HK-2 (cell line): ENCODE results near the gene CACNA1A.
"Not testable (repeated sequence)": the region's sequence is repeated elsewhere in the genome, so short reads cannot be mapped to it uniquely, and the experiment has no call there.

Experiments
- DNase-seq: peaks from one replicate; pipeline ENCODE4 v3.0.0-alpha.2; 2018; ENCODE audit not compliant: unreplicated experiment

CACNA1A gene

GRCh38 chr19:13198634-13199033 is 307.6 kb downstream of the CACNA1A start:
- DNase-seq, result no peak

GRCh38 chr19:13195678-13196077 is 310.6 kb downstream of the CACNA1A start:
- DNase-seq, result no peak

DNA sequence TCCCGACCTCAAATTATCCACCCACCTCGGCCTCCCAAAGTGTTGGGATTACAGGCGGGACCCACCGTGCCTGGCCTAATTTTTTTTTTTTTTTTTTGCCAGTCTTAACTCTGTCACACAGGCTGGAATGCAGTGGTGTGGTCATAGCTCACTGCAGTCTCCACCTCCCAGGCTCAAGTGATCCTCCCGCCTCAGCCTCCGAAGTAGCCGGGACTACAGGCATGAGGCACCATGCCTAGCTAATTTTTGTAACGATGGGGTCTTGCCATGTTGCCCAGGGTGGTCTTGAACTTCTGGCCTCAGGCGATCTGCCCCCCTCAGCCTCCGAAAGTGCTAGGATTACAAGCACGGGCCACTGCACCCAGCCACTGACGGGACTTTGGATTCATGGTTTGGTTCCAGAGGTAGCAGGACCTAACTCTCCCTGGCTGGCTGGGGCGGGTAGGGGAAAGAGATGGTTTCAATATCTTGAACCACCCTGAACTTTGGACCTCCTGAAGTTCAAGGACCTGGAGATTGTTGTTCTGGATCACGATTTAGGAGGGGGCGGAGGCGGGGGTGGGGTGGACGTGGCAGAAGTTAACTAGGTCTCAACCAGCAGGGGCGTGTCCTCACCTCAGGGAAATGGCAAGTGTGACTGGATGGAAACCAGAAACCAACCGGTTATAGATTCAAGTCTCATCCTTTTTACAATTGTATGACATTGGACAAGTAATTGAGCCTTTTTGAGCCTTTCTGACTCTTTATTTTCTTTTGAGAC is 315.3 kb downstream of the CACNA1A start:
- no peak for DNase-seq

- no peak for DNase-seq
Observed at GRCh38 chr19:13189600-13189999, 316.7 kb downstream of the CACNA1A start.

DNA sequence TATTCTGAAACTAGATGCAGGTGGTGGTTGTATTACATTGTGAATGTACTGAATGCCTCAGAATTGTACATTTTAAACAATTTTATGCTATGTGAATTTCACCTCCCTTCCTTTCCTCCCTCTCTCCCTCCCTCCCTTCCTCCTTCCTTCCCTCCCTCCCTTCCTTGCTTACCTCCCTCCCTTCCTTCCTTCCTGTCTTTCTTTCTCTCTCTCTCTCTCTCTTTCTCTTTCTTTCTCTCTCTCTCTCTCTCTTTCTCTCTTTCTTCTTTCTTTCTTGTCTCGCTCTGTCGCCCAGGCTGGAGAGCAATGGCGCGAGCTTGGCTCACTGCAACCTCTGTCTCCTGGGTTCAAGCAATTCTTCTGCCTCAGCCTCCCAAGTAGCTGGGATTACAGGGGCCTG is 318.9 kb downstream of the CACNA1A start:
- no peak for DNase-seq

- DNase-seq, result not testable (repeated sequence)
Observed at GRCh38 chr19:13186688-13187087, 319.6 kb downstream of the CACNA1A start.

- DNase-seq, result not testable (repeated sequence)
Observed at GRCh38 chr19:13185763-13186657, 320.3 kb downstream of the CACNA1A start.

DNA sequence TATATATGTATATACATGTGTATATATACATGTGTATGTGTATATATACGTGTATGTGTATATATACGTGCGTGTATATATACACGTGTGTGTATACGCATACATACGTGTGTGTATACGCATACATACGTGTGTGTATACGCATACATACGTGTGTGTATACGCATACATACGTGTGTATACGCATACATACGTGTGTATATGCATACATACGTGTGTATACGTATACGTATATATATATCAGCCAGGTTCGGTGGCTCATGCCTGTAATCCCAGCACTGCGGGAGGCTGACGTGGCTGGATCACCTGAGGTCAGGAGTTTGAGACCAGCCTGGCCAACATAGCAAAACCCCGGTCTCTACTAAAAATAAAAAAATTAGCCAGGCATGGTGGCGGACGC is 321.4 kb downstream of the CACNA1A start:
- not testable (repeated sequence) for DNase-seq

- DNase-seq, result no peak
Observed at GRCh38 chr19:13181747-13182388, 324.4 kb downstream of the CACNA1A start.

- not testable (repeated sequence) for DNase-seq
Observed at GRCh38 chr19:13178291-13178690, 328.0 kb downstream of the CACNA1A start.

DNA sequence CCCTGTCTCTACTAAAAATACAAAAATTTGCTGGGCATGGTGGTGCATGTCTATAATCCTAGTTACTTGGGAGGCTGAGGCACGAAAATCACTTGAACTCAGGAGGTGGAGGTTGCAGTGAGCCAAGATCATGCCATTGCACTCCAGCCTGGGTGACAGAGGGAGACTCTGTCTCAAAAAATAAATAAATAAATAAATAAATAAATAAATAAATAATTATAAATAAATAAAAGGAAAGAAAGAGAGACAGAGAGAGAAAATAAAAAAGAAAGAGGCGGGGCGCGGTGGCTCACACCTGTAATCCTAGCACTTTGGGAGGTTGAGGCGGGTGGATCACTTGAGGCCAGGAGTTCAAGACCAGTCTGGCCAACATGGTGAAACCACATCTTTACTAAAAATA is 328.7 kb downstream of the CACNA1A start:
- not testable (repeated sequence) for DNase-seq

DNA sequence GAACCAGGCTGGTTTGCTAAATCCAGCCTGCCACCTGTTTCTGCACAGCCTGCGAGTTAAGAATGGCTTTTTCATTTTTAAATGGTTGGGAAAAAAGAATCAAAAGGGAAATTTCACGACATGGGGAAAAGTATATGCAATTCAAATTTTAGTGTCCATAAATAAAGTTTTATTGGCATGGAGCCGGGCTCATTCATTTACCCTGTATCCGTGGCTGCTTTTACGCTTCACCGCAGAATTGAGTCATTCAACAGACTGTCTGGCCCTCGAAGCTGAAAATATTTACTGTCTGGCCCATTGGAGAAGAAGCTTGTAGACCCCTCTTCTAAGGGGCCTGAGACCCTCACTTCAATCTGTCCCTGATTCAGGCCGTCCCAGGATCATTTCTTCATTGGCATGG is 329.9 kb downstream of the CACNA1A start:
- peak; percentile 35 for DNase-seq

DNA sequence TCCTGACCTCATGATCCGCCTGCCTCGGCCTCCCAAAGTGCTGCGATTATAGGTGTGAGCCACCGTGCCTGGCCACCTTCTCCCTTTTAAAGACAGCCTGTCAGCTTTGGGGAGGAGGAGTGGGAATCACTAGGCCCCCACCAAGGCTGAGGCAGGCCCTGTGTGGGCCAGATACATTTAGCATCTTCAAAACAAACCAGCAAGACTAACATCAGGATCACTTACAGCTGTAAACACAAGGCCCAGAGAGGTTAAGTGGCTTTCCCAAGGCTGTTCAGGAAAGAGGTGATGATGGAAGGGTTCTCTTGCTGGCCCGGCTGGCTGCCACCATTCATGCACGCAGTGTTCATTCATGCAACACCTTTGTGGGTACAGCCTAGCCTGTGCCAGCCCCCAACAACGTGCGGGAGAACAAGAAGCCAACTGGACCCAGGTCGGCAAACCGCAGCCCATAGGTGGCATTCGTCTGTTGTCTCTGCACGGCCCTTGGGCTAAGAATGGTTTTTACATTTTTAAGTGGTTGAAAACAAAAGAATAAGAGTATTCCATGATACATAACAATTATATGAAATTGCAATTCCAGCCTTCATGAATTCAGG is 333.0 kb downstream of the CACNA1A start:
- DNase-seq, result no peak

- peak; percentile 90 for DNase-seq
Observed at GRCh38 chr19:13172346-13173138, 333.7 kb downstream of the CACNA1A start.

GRCh38 chr19:13171146-13171545 is 335.1 kb downstream of the CACNA1A start:
- no peak for DNase-seq

DNA sequence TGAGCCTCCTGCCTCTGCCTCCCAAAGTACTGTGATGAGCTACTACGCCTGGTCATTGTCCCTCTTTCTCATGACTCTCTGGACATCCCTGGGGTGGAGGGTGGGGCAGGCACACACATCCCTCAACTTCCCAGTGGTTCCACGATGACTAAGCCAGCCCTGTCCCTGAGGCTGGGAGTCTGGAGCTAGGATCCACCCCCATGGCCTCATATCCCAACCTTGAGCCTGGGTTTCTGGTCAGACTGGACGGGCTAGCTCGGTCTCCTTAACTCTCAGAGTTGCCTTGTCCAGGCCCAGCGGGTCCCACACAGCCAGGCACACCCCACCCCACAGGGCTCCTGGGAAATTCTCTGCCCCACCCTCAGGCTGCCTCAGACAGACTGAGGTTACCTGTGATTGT is 336.5 kb downstream of the CACNA1A start:
- DNase-seq, result peak; percentile 66

GRCh38 chr19:13166151-13166550 is 340.1 kb downstream of the CACNA1A start:
- DNase-seq, result not testable (repeated sequence)

- no peak for DNase-seq
Observed at GRCh38 chr19:13165162-13165997, 340.9 kb downstream of the CACNA1A start.

DNA sequence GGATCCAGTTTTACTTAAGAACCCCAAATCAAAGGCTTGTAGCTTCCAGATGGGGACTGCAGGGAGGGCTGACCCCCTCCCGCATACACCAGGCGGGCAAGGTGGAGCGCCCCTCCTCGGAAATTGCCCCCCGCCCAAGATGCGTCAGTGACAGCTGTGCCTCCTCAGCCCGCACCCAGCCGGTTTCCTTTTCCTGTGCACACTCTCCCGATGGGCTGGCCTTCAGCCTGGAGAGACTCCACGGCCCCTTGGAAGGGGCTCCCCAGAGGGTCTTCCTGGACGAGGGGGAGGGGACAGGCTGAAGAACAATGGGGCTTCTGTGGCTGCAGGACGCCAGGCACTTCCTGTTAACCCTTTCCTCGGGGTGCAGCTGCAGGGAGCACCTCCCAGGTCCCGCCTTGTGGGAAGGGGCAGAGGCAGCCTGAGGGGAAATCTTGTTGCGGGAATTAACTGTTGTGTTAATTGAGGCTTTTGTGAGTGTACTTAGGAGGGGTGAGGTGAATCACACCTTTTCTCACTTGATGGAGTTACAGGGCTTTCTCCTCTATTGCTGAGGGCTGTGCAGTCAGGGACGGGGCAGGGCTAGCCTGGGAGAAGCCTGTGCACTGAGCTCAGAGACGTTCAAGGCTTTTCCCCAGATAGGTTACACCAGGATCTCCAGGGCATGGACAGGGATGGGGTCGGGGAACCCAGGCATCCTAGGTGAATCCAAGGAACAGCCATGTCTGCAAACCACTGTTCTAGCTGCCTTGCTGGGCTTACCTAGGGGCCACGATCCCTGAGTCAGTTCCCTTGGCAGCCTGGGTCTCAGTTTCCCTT is 341.7 kb downstream of the CACNA1A start:
- peak; percentile 66 for DNase-seq
